Measurements from ENCODE around the gene RBM15. TPM values are rescaled to one million over a fixed set of nuclear protein-coding genes. Genes with fewer than 3 reads are reported as not detected.

The RBM15 gene
- total RNA-seq, 4 donors from 2014 or later: 40.9 to 49.0 (median 45.3) TPM

DNA sequence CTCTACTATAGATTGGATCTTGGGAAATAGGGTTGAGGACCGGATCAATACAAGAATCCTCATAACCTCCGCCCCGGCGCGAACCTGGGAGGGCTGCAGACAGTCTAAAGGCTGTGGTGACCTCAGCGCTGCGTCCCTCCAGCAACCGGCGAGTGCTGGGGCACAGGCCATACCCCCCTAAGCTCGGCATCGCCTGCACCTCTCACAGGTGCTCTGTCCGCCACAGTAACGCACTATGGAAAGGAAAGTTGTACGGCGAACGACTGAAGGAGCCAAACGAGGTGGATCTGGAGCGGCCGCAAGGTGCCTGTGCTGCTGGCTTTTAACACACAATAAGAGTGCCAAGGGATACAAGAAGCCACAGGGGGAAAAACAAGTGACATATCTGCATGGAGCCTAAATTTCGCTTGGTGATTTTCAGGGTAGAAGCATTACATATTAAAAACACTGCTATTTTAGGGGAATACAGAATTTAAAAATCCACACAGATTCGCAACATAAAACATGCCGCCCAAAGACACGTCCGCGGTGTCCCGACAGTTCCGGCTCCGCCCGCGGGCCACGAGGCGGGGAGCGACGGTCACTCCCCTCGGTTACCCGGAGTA, 1.4 kb upstream of the RBM15 start:
- WGBS, 2 donors: 1% methylated on average over 29 to 36 of the region's 36 CpGs
- Histone ChIP-seq H3K27me3 (no peaks in the 10 kb centered on the region), H3K4me1 (peaks cover 0 to 40% (median 35%) of the 10 kb centered on the region in 4 donors), H3K27ac (peak overlapping the region; percentile 97 to 99 (median 98)), H3K4me3 (peak overlapping the region; percentile 75 to 97 (median 86)), H3K9me3 (no peaks in the 10 kb centered on the region), H3K36me3 (peaks cover 0 to 16% (median 0%) of the 10 kb centered on the region in 3 donors)
- peak in 1 of 2 donors; percentile 16 for DNase-seq (ENCODE audit: low spot score in 2 of 2)
- TF ChIP-seq EP300 (IDR thresholded peaks at IDR 0.05): no peak
- TF ChIP-seq, protein P1, sequence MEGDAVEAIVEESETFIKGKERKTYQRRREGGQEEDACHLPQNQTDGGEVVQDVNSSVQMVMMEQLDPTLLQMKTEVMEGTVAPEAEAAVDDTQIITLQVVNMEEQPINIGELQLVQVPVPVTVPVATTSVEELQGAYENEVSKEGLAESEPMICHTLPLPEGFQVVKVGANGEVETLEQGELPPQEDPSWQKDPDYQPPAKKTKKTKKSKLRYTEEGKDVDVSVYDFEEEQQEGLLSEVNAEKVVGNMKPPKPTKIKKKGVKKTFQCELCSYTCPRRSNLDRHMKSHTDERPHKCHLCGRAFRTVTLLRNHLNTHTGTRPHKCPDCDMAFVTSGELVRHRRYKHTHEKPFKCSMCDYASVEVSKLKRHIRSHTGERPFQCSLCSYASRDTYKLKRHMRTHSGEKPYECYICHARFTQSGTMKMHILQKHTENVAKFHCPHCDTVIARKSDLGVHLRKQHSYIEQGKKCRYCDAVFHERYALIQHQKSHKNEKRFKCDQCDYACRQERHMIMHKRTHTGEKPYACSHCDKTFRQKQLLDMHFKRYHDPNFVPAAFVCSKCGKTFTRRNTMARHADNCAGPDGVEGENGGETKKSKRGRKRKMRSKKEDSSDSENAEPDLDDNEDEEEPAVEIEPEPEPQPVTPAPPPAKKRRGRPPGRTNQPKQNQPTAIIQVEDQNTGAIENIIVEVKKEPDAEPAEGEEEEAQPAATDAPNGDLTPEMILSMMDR (IDR thresholded peaks at IDR 0.05): no peak
- no peak for TF ChIP-seq POLR2A (IDR thresholded peaks at IDR 0.05)

DNA sequence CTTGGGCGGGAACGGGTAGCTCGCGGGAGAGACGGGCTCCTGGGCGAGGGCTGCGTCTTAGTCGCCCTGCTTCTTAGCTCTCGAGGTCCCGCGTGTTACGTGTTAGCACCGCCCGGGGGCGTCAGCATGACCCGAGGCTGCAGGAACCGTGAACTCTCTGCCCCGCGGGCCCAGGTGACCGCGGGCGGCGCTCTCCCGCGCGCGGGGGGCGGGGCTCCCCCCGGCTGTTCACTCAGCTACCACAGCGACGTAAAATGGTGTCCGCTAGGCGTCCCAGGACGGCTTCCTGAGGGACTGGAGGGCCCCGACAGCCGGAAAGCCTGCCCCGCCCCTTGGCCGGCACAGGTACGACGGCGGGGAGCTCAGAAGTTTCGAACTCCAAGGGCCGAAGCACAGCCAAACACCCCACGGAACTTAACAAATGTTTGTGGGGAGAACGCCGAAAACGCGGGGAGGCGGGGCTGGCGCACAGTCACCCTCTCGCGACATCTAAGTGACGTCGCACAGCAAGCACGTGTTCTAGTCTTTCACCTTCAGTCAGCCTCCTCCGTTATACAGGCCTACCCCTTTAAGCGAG, 780 bp upstream of the RBM15 start:
- peak in 1 of 2 donors; percentile 90 for DNase-seq (ENCODE audit: low spot score in 2 of 2)

DNA sequence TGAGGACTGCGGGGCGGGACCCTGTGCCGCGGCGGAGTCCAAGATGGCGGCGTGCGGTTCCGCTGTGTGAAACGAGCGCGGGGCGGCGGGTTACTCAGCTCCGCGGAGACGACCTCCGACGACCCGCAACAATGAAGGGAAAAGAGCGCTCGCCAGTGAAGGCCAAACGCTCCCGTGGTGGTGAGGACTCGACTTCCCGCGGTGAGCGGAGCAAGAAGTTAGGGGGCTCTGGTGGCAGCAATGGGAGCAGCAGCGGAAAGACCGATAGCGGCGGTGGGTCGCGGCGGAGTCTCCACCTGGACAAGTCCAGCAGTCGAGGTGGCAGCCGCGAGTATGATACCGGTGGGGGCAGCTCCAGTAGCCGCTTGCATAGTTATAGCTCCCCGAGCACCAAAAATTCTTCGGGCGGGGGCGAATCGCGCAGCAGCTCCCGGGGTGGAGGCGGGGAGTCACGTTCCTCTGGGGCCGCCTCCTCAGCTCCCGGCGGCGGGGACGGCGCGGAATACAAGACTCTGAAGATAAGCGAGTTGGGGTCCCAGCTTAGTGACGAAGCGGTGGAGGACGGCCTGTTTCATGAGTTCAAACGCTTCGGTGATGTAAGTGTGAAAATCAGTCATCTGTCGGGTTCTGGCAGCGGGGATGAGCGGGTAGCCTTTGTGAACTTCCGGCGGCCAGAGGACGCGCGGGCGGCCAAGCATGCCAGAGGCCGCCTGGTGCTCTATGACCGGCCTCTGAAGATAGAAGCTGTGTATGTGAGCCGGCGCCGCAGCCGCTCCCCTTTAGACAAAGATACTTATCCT, 430 bp downstream of the RBM15 start:
- TF ChIP-seq EP300 (IDR thresholded peaks at IDR 0.05) (peak in 1 of 2 donors; percentile 95), POLR2A (IDR thresholded peaks at IDR 0.05) (peak; percentile 89 to 94)
- TF ChIP-seq, protein P1 (IDR thresholded peaks at IDR 0.05): peak; percentile 16 to 83 (median 39)
- peaks cover 0 to 58% (median 44%) of the 10 kb centered on the region in 4 donors for H3K4me1 ChIP-seq
- peaks cover 0 to 21% (median 0%) of the 10 kb centered on the region in 3 donors for H3K36me3 ChIP-seq
- no peaks in the 10 kb centered on the region for H3K27me3 ChIP-seq
- H3K4me3 ChIP-seq: peak overlapping the region; percentile 77 to 97 (median 90)
- H3K27ac ChIP-seq: peak overlapping the region; percentile 88 to 99 (median 94)
- DNase-seq (ENCODE audit: low spot score in 2 of 2): peak; percentile 30 to 34
- 0 to 1% methylated on average over 55 to 71 of the region's 77 CpGs for WGBS, 2 donors
- H3K9me3 ChIP-seq: no peaks in the 10 kb centered on the region

More for the DNA sequence above, 780 bp upstream of the RBM15 start:
- H3K9me3 ChIP-seq: no peaks in the 10 kb centered on the region
- 0% methylated on average over 32 to 47 of the region's 57 CpGs for WGBS, 2 donors
- peak overlapping the region; percentile 97 to 99 (median 98) for H3K27ac ChIP-seq
- peaks cover 0 to 16% (median 0%) of the 10 kb centered on the region in 3 donors for H3K36me3 ChIP-seq
- no peaks in the 10 kb centered on the region for H3K27me3 ChIP-seq
- peaks cover 0 to 46% (median 40%) of the 10 kb centered on the region in 4 donors for H3K4me1 ChIP-seq
- TF ChIP-seq, protein P1 (IDR thresholded peaks at IDR 0.05): peak; percentile 60 to 97 (median 67)
- TF ChIP-seq POLR2A (IDR thresholded peaks at IDR 0.05): peak; percentile 7 to 61
- peak; percentile 59 to 88 for TF ChIP-seq EP300 (IDR thresholded peaks at IDR 0.05)
- H3K4me3 ChIP-seq: peak overlapping the region; percentile 75 to 97 (median 86)

DNA sequence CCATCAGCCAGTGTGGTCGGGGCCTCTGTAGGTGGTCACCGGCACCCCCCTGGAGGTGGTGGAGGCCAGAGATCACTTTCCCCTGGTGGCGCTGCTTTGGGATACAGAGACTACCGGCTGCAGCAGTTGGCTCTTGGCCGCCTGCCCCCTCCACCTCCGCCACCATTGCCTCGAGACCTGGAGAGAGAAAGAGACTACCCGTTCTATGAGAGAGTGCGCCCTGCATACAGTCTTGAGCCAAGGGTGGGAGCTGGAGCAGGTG, 961 bp downstream of the RBM15 start:
- no peaks in the 10 kb centered on the region for H3K9me3 ChIP-seq
- H3K36me3 ChIP-seq: peaks cover 0 to 21% (median 0%) of the 10 kb centered on the region in 3 donors
- peaks cover 0 to 63% (median 44%) of the 10 kb centered on the region in 4 donors for H3K4me1 ChIP-seq
- WGBS, 2 donors: 4 to 13% methylated on average over 6 to 9 of the region's 9 CpGs
- TF ChIP-seq, protein P1 (IDR thresholded peaks at IDR 0.05): no peak
- TF ChIP-seq EP300 (IDR thresholded peaks at IDR 0.05) (no peak), POLR2A (IDR thresholded peaks at IDR 0.05) (no peak)
- H3K27me3 ChIP-seq: no peaks in the 10 kb centered on the region
- peak overlapping the region; percentile 77 to 97 (median 90) for H3K4me3 ChIP-seq
- H3K27ac ChIP-seq: peak overlapping the region; percentile 88 to 99 (median 94)
- DNase-seq (ENCODE audit: low spot score in 2 of 2): no peak
